GM19397 (cell line): ENCODE measurements around the gene SSX3.
"Not testable (repeated sequence)": the region's sequence is repeated elsewhere in the genome, so short reads cannot be mapped to it uniquely, and the experiment has no call there.

ENCODE experiments used
- ATAC-seq: cut with Tn5 transposase; IDR thresholded peaks from one replicate; pipeline ENCODE4 v1.9.1; 2021; ENCODE audit warnings: mild to moderate bottlenecking, moderate library complexity; ENCODE audit not compliant: unreplicated experiment

Gene SSX3

GRCh38 chrX:48356315-48357094 is at the start of gene SSX3:
SSX3 (minus strand) TSS chrX:48356703; CDS start chrX:48355249, 1,454 bp downstream.
- not testable (repeated sequence) for ATAC-seq

- not testable (repeated sequence) for ATAC-seq
These were observed 41.3 kb upstream of the SSX3 start for GRCh38 chrX:48397825-48398224.

- ATAC-seq: not testable (repeated sequence)
These were observed 40.4 kb upstream of the SSX3 start for GRCh38 chrX:48396931-48397330.

GRCh38 chrX:48383239-48383638 is 26.7 kb upstream of the SSX3 start, which contains the start of gene SSX4:
SSX4 (plus strand) TSS chrX:48383539; CDS start chrX:48384054, 515 bp downstream.
- ATAC-seq: not testable (repeated sequence)

GRCh38 chrX:48370408-48370807 is 13.9 kb upstream of the SSX3 start:
- not testable (repeated sequence) for ATAC-seq

GRCh38 chrX:48367717-48368408 is 11.4 kb upstream of the SSX3 start:
- ATAC-seq: not testable (repeated sequence)

- not testable (repeated sequence) for ATAC-seq
These were observed 2.8 kb upstream of the SSX3 start for GRCh38 chrX:48359281-48359680.

- ATAC-seq: no peak
These were observed 1.2 kb upstream of the SSX3 start for GRCh38 chrX:48357681-48358080.

- ATAC-seq: not testable (repeated sequence)
These were observed 10.4 kb downstream of the SSX3 start for GRCh38 chrX:48346059-48346458.

GRCh38 chrX:48313996-48314395 is 42.5 kb downstream of the SSX3 start:
- not testable (repeated sequence) for ATAC-seq

- ATAC-seq: no peak
These were observed 50.3 kb downstream of the SSX3 start for GRCh38 chrX:48306175-48306574.
